Measurements from ENCODE around the gene ANTXR1. TPM values are rescaled to one million over a fixed set of nuclear protein-coding genes. Genes with fewer than 3 reads are reported as not detected.
"Not testable (repeated sequence)": the region's sequence is repeated elsewhere in the genome, so short reads cannot be mapped to it uniquely, and the experiment has no call there.

The ANTXR1 gene
- total RNA-seq, 2 experiments from 2014 or later: 0.30 to 0.38 TPM

- CTCF ChIA-PET: no interaction called here
- POLR2A ChIA-PET: no interaction called here
Observed at GRCh38 chr2:69214898-69215297, 201.9 kb downstream of the ANTXR1 start.

GRCh38 chr2:69216535-69217332, 203.8 kb downstream of the ANTXR1 start:
- ChIA-PET POLR2A (no interaction called here), CTCF (no interaction called here)

GRCh38 chr2:69217333-69218080, 204.5 kb downstream of the ANTXR1 start:
- POLR2A ChIA-PET: no interaction called here
- CTCF ChIA-PET: no interaction called here

GRCh38 chr2:69221512-69221911, 208.5 kb downstream of the ANTXR1 start:
- ChIA-PET POLR2A (no interaction called here), CTCF (no interaction called here)

GRCh38 chr2:69221960-69222751, 209.2 kb downstream of the ANTXR1 start:
- CTCF ChIA-PET: no interaction called here

GRCh38 chr2:69222953-69223658, 210.1 kb downstream of the ANTXR1 start:
- CTCF ChIA-PET: no interaction called here

More at GRCh38 chr2:69221960-69222751, 209.2 kb downstream of the ANTXR1 start:
- POLR2A ChIA-PET: no interaction called here

GRCh38 chr2:69223759-69224511, 211.0 kb downstream of the ANTXR1 start:
- CTCF ChIA-PET: no interaction called here
- POLR2A ChIA-PET: no interaction called here

More at GRCh38 chr2:69222953-69223658, 210.1 kb downstream of the ANTXR1 start:
- POLR2A ChIA-PET: no interaction called here

- CTCF ChIA-PET: no interaction called here
- POLR2A ChIA-PET: no interaction called here
Observed at GRCh38 chr2:69224512-69224837, 211.5 kb downstream of the ANTXR1 start.

- CTCF ChIA-PET: no interaction called here
- POLR2A ChIA-PET: no interaction called here
Observed at GRCh38 chr2:69225933-69226332, 213.0 kb downstream of the ANTXR1 start.

GRCh38 chr2:69226903-69227302, 213.9 kb downstream of the ANTXR1 start:
- POLR2A ChIA-PET: no interaction called here
- CTCF ChIA-PET: no interaction called here

GRCh38 chr2:69227716-69228115, 214.7 kb downstream of the ANTXR1 start:
- CTCF ChIA-PET: no interaction called here
- POLR2A ChIA-PET: no interaction called here

GRCh38 chr2:69230946-69231345, 218.0 kb downstream of the ANTXR1 start:
- POLR2A ChIA-PET, CTCF ChIA-PET: not testable (repeated sequence)

- POLR2A ChIA-PET: no interaction called here
- CTCF ChIA-PET: no interaction called here
Observed at GRCh38 chr2:69231612-69232277, 218.8 kb downstream of the ANTXR1 start.

- POLR2A ChIA-PET: not testable (repeated sequence)
- CTCF ChIA-PET: interaction anchor here (0.7 kb wide), 1 partner anchor 137 kb away, joined by 4 read pairs; no protein-coding TSS in a partner anchor
Observed at GRCh38 chr2:69235835-69236234, 222.9 kb downstream of the ANTXR1 start.

- ChIA-PET POLR2A (no interaction called here), CTCF (no interaction called here)
Observed at GRCh38 chr2:69237070-69237670, 224.2 kb downstream of the ANTXR1 start.

GRCh38 chr2:69238449-69239031, 225.6 kb downstream of the ANTXR1 start:
- CTCF ChIA-PET: no interaction called here
- POLR2A ChIA-PET: no interaction called here

GRCh38 chr2:69241093-69241492, 228.1 kb downstream of the ANTXR1 start:
- ChIA-PET CTCF (no interaction called here), POLR2A (no interaction called here)

Measured in activated CD8-positive, alpha-beta memory T cell treated with anti-CD3 and anti-CD28 coated beads for 36 hours (primary cell).